GM18499 (cell line): Measurements from ENCODE around the gene IRF7.
"Not testable (repeated sequence)": the region's sequence is repeated elsewhere in the genome, so short reads cannot be mapped to it uniquely, and the experiment has no call there.

Experiments
- ATAC-seq: cut with Tn5 transposase; IDR thresholded peaks from one replicate; pipeline ENCODE4 v1.9.1; 2021; ENCODE audit warnings: moderate number of reproducible peaks; ENCODE audit not compliant: insufficient read depth, unreplicated experiment

The IRF7 gene

GRCh38 chr11:615504-616319 is at the start of gene IRF7:
IRF7 (minus strand) TSS chr11:615950; CDS start chr11:615364, 586 bp downstream.
- peak; percentile 65 for ATAC-seq

DNA sequence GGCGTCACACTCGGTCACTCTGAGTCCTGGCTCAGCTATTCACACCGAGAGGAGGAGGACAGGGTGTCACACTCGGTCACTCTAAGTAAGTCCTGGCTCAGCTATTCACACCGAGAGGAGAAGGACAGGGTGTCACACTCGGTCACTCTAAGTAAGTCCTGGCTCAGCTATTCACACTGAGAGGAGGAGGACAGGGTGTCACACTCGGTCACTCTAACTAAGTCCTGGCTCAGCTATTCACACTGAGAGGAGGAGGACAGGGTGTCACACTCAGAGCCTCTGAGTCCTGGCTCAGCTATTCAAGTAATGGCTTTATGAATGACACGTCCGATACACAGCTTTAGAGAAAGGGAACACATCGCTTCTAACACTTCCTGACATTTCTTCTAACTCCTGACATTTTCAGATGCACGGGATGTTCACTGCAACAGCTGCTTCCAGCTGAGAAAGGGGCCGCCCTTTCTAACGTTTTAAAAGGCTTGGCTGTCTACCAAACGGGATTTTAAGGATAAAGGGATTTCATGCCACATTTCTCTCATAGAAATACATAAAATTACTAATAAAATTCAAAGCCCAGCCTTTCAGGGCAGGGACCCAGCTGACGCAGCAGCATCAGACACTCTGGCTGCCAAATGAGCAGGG is 49.4 kb upstream of the IRF7 start:
- ATAC-seq = no peak

GRCh38 chr11:662689-663274 is 47.0 kb upstream of the IRF7 start:
- no peak for ATAC-seq

DNA sequence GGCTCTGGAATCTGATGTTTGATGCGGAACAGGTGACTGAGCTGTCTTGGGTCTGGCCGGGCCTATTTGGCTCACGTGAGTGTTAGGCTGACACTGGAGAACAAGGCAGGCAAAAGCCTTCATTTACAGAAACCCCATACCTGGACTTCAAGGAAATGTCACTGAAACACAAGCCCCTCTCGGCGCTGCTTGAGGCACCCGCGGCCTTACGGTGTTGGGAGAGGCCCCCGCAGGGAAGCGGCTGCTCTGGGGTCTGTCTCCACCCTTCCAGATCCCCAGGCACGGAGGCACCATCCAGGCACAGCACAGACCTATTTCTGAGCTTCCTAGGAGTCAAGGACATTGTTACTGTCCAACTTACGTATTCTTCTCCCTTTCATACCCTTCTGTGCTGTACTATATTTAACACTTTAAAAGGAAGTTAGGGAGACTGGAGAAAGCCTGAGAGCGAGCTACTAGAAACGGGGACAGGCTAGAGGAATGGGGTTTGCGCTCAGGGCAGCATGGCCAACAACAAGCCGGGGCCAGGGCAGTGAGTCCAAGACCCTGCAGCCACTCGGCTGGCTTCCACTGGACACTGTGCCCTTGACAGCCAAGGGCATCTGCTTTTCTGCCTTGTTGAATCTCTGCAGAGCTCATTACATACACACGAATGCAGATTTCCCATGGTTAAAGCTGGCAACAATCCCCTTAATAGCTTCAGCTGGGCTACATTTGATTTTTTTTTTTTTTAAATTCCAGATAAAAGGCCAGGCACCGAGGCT is 45.1 kb upstream of the IRF7 start:
- no peak for ATAC-seq

DNA sequence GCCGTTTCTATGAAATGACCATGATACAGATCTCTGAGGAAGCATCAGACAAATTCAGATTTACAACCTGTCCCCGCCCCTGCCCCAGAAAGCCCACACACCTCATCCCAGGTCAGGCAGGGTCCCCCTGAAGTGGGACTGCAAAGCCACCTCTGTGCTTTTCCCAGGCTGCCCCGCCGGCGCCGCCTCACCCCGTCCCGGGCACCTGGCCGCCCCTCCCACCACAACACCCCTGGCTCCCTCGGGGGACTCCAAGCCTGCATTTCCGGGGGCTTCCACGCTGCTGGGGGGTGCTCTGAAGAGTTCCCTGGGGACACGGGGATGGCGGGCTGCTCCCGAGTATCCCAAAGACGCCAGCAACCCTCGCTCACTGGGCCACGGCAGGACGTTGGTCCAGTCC is 44.5 kb upstream of the IRF7 start:
- no peak for ATAC-seq

DNA sequence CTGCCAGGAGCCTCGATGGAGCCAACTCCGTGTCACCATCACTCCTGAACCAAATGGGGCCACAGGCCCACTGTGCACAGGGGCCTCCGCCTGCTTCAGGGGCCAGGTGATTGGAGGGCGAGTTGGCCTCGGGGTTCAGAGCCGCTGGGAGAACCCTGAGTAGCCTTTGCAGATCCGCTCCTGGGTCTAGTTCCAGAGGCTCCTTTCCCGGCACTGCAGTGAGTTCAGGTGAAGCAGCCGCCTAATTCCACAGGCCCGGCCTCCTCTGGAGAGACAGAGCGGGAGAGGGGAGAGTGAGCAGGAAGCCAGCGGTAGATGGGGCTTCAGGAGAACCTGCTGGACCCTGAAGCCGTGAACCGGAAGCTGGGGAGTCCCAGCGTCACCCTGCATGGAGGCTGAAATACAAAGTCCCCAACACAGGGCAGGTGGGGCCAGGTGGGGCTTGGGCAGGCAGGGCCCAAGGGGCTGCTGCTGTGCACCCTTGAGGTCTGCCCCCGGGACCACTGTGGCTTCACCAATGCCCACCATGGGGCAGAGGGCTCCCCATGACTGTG is 43.9 kb upstream of the IRF7 start:
- ATAC-seq = no peak

- no peak for ATAC-seq
These were observed 42.0 kb upstream of the IRF7 start for GRCh38 chr11:657691-658126.

- no peak for ATAC-seq
These were observed 41.1 kb upstream of the IRF7 start for GRCh38 chr11:656866-657265.

DNA sequence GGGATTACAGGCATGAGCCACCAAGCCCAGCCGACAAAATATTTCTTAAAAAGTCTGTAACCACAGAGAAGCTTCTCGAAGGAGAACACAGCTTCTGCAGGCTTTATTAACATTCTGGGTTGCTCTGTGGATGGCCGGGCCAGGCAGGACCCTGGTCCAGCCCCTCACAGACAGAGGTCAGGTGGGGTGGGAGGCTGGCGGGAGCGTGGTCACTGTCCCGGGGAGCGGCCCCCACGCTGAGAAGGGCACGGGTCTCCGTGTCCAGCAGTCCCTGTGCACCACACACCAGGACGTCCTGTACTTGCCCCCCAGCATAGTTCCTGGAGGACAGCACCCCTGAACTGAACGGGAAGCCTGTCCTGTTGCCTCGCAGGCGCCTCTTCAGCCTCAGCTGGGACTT is 40.7 kb upstream of the IRF7 start:
- no peak for ATAC-seq

DNA sequence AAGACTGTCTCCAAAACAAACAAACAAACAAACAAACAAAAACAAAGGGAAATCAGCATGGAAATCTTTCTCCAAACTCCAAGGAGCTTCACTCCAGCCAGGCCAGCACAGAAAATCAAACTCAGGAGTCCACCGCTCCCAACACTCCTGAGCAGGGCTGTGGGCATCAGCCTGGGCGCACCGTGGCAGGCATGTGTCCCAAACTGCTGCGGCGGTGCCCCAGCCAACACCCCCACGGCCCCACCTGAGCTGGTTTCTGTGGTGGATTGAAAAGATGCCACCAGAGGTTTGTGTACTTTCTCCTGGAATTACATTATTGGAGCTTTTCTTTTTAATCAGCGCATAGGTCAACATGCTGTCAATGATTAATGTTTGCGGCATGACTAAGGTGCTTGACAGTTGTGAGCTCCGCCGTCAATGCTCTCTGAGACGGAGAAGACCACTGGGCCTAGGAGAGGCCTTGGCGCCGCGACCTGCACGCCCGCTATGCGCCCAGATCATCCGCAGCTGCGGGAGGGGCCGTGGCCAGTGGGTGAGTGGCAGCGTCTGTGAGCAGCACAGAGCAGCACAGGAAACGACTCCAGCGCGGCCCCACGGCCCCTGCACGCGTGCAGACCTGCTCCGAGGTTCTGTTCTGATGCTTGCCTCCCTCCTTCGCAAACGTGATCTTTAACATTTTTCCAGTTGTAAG is 39.4 kb upstream of the IRF7 start:
- no peak for ATAC-seq

GRCh38 chr11:654444-654843 is 38.7 kb upstream of the IRF7 start:
- ATAC-seq = not testable (repeated sequence)

DNA sequence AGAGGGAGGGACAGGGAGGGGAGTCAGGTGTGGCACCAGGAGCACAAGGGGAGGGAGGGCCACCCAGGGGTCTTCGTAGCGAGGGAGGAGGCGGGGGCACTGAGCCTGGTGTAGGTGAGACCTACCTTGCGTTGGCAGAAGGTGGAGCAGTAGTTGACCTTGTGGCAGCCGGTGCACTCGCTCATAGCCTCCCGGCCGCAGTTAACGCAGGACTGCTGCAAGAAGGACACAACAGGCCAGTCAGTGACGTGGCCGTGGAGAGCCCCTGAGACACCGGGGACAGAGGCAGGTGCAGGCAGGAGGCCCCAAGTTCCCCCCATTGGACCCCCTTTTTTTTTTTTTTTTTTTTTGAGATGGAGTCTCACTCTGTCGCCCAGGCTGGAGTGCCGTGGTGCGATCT is 38.1 kb upstream of the IRF7 start:
- no peak for ATAC-seq

GRCh38 chr11:653136-653535 is 37.4 kb upstream of the IRF7 start:
- ATAC-seq = not testable (repeated sequence)

DNA sequence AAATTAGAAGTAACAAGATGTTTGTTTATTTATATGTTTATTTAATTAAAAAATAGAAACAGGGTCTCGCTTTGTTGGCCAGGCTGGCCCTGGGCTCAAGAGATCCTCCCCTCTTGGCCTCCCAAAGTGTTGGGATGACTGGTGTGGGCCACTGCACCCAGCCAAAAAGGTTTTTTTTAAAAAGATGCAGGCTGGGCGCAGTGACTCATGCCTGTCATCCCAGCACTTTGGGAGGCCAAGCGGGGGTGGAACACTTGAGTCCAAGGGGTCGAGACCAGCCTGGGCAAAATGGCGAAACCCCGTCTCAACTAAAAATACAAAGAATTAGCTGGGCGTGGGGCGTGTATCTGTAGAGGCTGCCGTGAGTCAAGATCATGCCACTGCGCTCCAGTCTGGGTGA is 34.7 kb upstream of the IRF7 start:
- ATAC-seq = no peak

DNA sequence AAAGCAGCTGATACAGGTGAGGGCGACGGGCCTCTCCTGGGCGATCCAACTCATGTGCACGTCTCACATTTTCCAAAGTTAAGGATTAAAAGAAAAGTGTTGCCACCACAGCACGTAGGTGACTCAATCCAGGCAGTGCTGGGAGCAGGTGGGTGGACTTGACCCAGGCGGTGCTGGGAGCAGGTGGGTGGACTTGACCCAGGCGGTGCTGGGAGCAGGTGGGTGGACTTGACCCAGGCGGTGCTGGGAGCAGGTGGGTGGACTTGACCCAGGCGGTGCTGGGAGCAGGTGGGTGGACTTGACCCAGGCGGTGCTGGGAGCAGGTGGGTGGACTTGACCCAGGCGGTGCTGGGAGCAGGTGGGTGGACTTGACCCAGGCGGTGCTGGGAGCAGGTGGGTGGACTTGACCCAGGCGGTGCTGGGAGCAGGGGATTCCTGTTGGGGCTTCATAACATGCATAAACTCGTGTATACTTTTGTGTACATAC is 32.0 kb upstream of the IRF7 start:
- ATAC-seq = not testable (repeated sequence)

DNA sequence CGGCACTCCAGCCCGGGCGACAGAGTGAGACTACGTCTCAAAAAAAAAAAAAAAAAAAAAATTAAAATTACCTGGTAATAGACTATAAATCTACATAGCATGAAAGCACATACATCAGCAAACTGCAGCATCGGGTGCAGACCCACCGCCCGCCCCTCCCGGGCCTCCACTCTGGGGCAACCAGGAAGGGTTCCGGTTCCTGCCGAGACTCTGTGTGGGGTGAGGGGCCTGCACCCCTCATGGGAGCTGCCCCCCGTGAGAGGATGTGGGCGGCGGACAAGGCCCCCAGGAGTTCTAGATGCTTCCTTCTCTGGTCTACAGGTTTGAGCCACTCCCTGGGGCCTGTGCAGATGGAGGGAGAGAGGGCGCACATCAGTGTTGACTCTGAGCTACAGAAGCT is 30.5 kb upstream of the IRF7 start:
- no peak for ATAC-seq

- ATAC-seq = no peak
These were observed 29.8 kb upstream of the IRF7 start for GRCh38 chr11:645536-645935.

GRCh38 chr11:643849-644738 is 28.3 kb upstream of the IRF7 start:
- no peak for ATAC-seq

DNA sequence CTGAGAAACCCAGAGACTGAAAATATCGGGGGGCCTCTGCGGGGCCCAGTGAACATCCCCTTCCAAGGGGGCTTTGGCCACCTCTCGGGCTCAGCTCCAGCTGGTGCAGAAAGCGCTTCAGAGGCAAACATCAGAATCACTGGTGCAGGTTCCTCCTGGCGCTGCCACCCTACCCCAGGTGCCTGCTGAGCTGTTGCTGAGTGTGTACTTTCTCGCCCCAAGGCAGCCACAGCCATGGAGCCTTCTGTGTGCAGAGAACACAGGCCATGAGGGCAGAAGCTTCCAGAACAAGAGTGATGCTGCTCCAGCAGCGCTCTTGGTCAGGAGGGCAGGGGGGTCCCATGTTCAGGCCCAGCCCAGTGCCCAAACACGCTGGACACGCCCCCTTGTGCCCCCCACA is 27.6 kb upstream of the IRF7 start:
- no peak for ATAC-seq
